ENCODE measurements around the gene PFKFB1.

- no peak for TF ChIP-seq CTCF (IDR thresholded peaks at IDR 0.05)
- TF ChIP-seq PBX3 (IDR thresholded peaks at IDR 0.05) = no peak
- TF ChIP-seq POLR2A (IDR thresholded peaks at IDR 0.05; ENCODE audit: low read length) = no peak
- no peak for TF ChIP-seq PHF8 (IDR thresholded peaks at IDR 0.05; ENCODE audit: borderline replicate concordance, low read depth)
- no peak for TF ChIP-seq EP300 (IDR thresholded peaks at IDR 0.05)
- no peak for TF ChIP-seq EHF (CRISPR knock-in tag; IDR thresholded peaks at IDR 0.05)
- TF ChIP-seq ZSCAN20 (CRISPR knock-in tag; IDR thresholded peaks at IDR 0.05) = no peak
- no peak for TF ChIP-seq KDM1A (IDR thresholded peaks at IDR 0.05; ENCODE audit: low read depth)
- TF ChIP-seq SREBF2 (IDR thresholded peaks at IDR 0.05) = no peak
- no peak for TF ChIP-seq RNF2 (IDR thresholded peaks at IDR 0.05; ENCODE audit: borderline replicate concordance, low read depth)
- TF ChIP-seq MAX (IDR thresholded peaks at IDR 0.05) = no peak
Observed at GRCh38 chrX:54909941-54910340, 84.0 kb downstream of the PFKFB1 start.
